H1 (cell line): ENCODE data around the gene SPATA31D1. TPM values are rescaled to one million over a fixed set of nuclear protein-coding genes. Genes with fewer than 3 reads are reported as not detected.

Experiments
- CTCF ChIA-PET: fragments of 300-600 bp; sonication (Branson Sonifier 250); formaldehyde crosslinking; loops from one replicate; lab custom pipeline; 2021; ENCODE audit not compliant: partially characterized antibody; lab: Charles Lee
- POLR2A ChIA-PET: fragments of 300-600 bp; sonication (Branson Sonifier 250); formaldehyde crosslinking; loops from one replicate; lab custom pipeline; 2021; ENCODE audit warnings: inconsistent platforms; ENCODE audit not compliant: partially characterized antibody; lab: Charles Lee
- DNase-seq, 2 experiments: peaks; one replicate each; pipeline versions ENCODE4 v3.0.0 to v3.0.0-alpha.2; 2010 to 2022; ENCODE audit warnings: low spot score in 2 of 2, low read depth in 1 of 2, mixed read lengths in 1 of 2
- FAIRE-seq: peaks from 2 replicates; lab custom pipeline; 2011; peaks lifted over from hg19 to GRCh38; lab: Jason Lieb, UNC
- H2AFZ ChIP-seq: 2 replicates; pipeline ENCODE4 v1.8.1; 2012; ENCODE audit warnings: low read length, inconsistent platforms
- H2AK5ac ChIP-seq: 2 replicates; pipeline ENCODE4 v1.6.1; 2013; ENCODE audit warnings: low read depth, low read length
- H2BK120ac ChIP-seq: replicated peaks from 2 replicates; pipeline ENCODE3; 2013; ENCODE audit warnings: low read depth, low read length, inconsistent platforms
- H2BK12ac ChIP-seq: 2 replicates; pipeline ENCODE4 v1.6.1; 2013; ENCODE audit warnings: low read depth, low read length
- H2BK15ac ChIP-seq: 2 replicates; pipeline ENCODE4 v1.6.1; 2013; ENCODE audit warnings: low read length
- H2BK20ac ChIP-seq: 2 replicates; pipeline ENCODE4 v1.6.1; 2013; ENCODE audit warnings: low read length
- H2BK5ac ChIP-seq: 2 replicates; pipeline ENCODE4 v1.6.1; 2013; ENCODE audit warnings: low read depth, low read length
- H3K14ac ChIP-seq: 2 replicates; pipeline ENCODE4 v1.6.1; 2013; ENCODE audit warnings: inconsistent platforms; ENCODE audit not compliant: insufficient read length
- H3K18ac ChIP-seq: 2 replicates; pipeline ENCODE4 v1.6.1; 2013; ENCODE audit warnings: low read length; ENCODE audit errors: extremely low read depth
- H3K23ac ChIP-seq: 2 replicates; pipeline ENCODE4 v1.6.1; 2013; ENCODE audit warnings: inconsistent platforms; ENCODE audit not compliant: insufficient read length
- H3K23me2 ChIP-seq: 2 replicates; pipeline ENCODE4 v1.6.1; 2013; ENCODE audit warnings: low read depth, low read length
- H3K27ac ChIP-seq: 2 replicates; pipeline ENCODE4 v1.6.1; 2011; ENCODE audit warnings: low read depth, low read length, inconsistent platforms
- H3K27me3 ChIP-seq, 4 experiments: replicated peaks in 1 of 4; 1 replicate in 1 of 4; 2 replicates in 3 of 4; pipeline versions ENCODE4 v1.6.1 to v1.8.1; 2011 to 2013; ENCODE audit warnings: low read length in 3 of 4, mild to moderate bottlenecking in 3 of 4, inconsistent platforms in 2 of 4, mixed read lengths in 2 of 4, moderate library complexity in 1 of 4; ENCODE audit not compliant: control insufficient read depth in 3 of 4, insufficient read depth in 3 of 4; ENCODE audit errors: extremely low read depth in 1 of 4
- H3K36me3 ChIP-seq, 4 experiments: 2 replicates each; pipeline versions ENCODE4 v1.6.1 to v1.8.1; 2011 to 2013; ENCODE audit warnings: mild to moderate bottlenecking in 4 of 4, low read length in 3 of 4, moderate library complexity in 2 of 4, control low read depth in 1 of 4, inconsistent platforms in 1 of 4; ENCODE audit not compliant: insufficient read depth in 4 of 4, control insufficient read depth in 2 of 4
- H3K4ac ChIP-seq: replicated peaks from 2 replicates; pipeline ENCODE3; 2013; ENCODE audit warnings: low read length, low read depth, mixed read lengths, inconsistent platforms; ENCODE audit not compliant: insufficient read length
- H3K4me1 ChIP-seq, 4 experiments: replicated peaks in 1 of 4; 1 replicate in 1 of 4; 2 replicates in 3 of 4; pipeline versions ENCODE4 v1.6.1 to v1.8.1; 2011 to 2013; ENCODE audit warnings: low read length in 3 of 4, inconsistent platforms in 2 of 4, mixed read lengths in 1 of 4; ENCODE audit not compliant: insufficient read depth in 4 of 4, control insufficient read depth in 3 of 4
- H3K4me2 ChIP-seq, 2 experiments: 2 replicates each; pipeline versions ENCODE4 v1.6.1 to v1.8.1; 2011 to 2013; ENCODE audit warnings: low read depth in 2 of 2, low read length in 2 of 2, control low read depth in 1 of 2, inconsistent platforms in 1 of 2, mild to moderate bottlenecking in 1 of 2; ENCODE audit not compliant: insufficient read depth in 1 of 2
- H3K4me3 ChIP-seq, 4 experiments: fragments of 200-600, 300-600 bp in 1 of 4; sonication (generic), shearing (Covaris generic), sonication (Bioruptor Twin) in 1 of 4; 2 replicates each; pipeline versions ENCODE4 v1.5.1 to v1.8.1; 2011 to 2016; ENCODE audit warnings: low read length in 4 of 4, low read depth in 3 of 4, control low read depth in 2 of 4, inconsistent platforms in 2 of 4, mild to moderate bottlenecking in 2 of 4, mixed read lengths in 1 of 4, moderate library complexity in 1 of 4; ENCODE audit not compliant: insufficient read depth in 2 of 4; ENCODE audit errors: extremely low read depth in 1 of 4
- H3K56ac ChIP-seq: replicated peaks from 2 replicates; pipeline ENCODE3; 2013; ENCODE audit warnings: low read depth, mild to moderate bottlenecking, mixed read lengths, low read length, inconsistent platforms; ENCODE audit not compliant: insufficient read length
- H3K79me1 ChIP-seq: 2 replicates; pipeline ENCODE4 v1.6.1; 2013; ENCODE audit warnings: low read depth, low read length, control low read depth
- H3K79me2 ChIP-seq, 2 experiments: 2 replicates each; pipeline versions ENCODE4 v1.6.1 to v1.8.1; 2012 to 2013; ENCODE audit warnings: low read length in 2 of 2, mild to moderate bottlenecking in 2 of 2, inconsistent platforms in 1 of 2; ENCODE audit not compliant: insufficient read depth in 2 of 2, control insufficient read depth in 1 of 2
- H3K9ac ChIP-seq, 4 experiments: replicated peaks in 1 of 4; 1 replicate in 1 of 4; 2 replicates in 3 of 4; pipeline versions ENCODE4 v1.6.1 to v1.8.1; 2011 to 2013; ENCODE audit warnings: low read depth in 3 of 4, low read length in 3 of 4, control low read depth in 2 of 4, mild to moderate bottlenecking in 2 of 4, moderate library complexity in 2 of 4, inconsistent platforms in 1 of 4; ENCODE audit errors: extremely low read depth in 1 of 4
- H3K9me3 ChIP-seq, 2 experiments: 2 replicates each; pipeline versions ENCODE4 v1.6.1 to v1.8.1; 2012 to 2013; ENCODE audit warnings: mild to moderate bottlenecking in 2 of 2, moderate library complexity in 2 of 2, control low read depth in 1 of 2, inconsistent platforms in 1 of 2, low read depth in 1 of 2, low read length in 1 of 2, mixed read lengths in 1 of 2; ENCODE audit not compliant: insufficient read depth in 2 of 2
- H4K20me1 ChIP-seq, 2 experiments: replicated peaks in 1 of 2; 2 replicates each; pipeline versions ENCODE3 to v1.8.1; 2011 to 2013; ENCODE audit warnings: inconsistent platforms in 2 of 2, low read length in 2 of 2, mild to moderate bottlenecking in 1 of 2; ENCODE audit not compliant: insufficient read depth in 2 of 2, control insufficient read depth in 1 of 2
- H4K5ac ChIP-seq: 2 replicates; pipeline ENCODE4 v1.6.1; 2013; ENCODE audit warnings: low read length, low read depth, mixed read lengths, inconsistent platforms; ENCODE audit not compliant: insufficient read length
- H4K8ac ChIP-seq: 2 replicates; pipeline ENCODE4 v1.8.0; 2013; ENCODE audit warnings: mild to moderate bottlenecking, moderate library complexity, low read length, inconsistent platforms; ENCODE audit not compliant: insufficient read depth; ENCODE audit errors: extremely low read depth
- H4K91ac ChIP-seq: replicated peaks from 2 replicates; pipeline ENCODE3; 2013; ENCODE audit warnings: low read length, mixed read lengths, inconsistent platforms; ENCODE audit not compliant: insufficient read length
- CBX8 ChIP-seq: fragments of 300-800, 300-1000 bp; sonication (generic); IDR thresholded peaks from 2 replicates; pipeline ENCODE4 v1.7.1; 2016; ENCODE audit warnings: low read depth, low read length, borderline replicate concordance
- CHD2 ChIP-seq: IDR thresholded peaks from 2 replicates; pipeline ENCODE4 v1.6.1; 2012; ENCODE audit warnings: low read length, improper control_type of control experiment
- HDAC6 ChIP-seq: IDR thresholded peaks from one replicate; pipeline ENCODE4 v1.7.1; 2012; ENCODE audit warnings: low read depth, mild to moderate bottlenecking, inconsistent platforms, low read length, moderate library complexity
- KDM1A ChIP-seq: fragments of 200-600, 300-600 bp; sonication (generic); IDR thresholded peaks from 2 replicates; pipeline ENCODE4 v1.7.1; 2016; ENCODE audit warnings: mild to moderate bottlenecking, low read length, borderline replicate concordance
- PHF8 ChIP-seq: fragments of 200-600 bp; sonication (generic); conservative IDR thresholded peaks from 2 replicates; pipeline ENCODE4 v1.7.1; 2012; ENCODE audit warnings: low read depth, mild to moderate bottlenecking, inconsistent platforms, low read length, moderate library complexity
- POLR2A ChIP-seq, 2 experiments: IDR thresholded peaks; 1 replicate in 1 of 2; 2 replicates in 1 of 2; pipeline ENCODE4 v1.6.1; 2011; ENCODE audit warnings: low read depth in 2 of 2, low read length in 2 of 2, mild to moderate bottlenecking in 2 of 2; ENCODE audit errors: control extremely low read depth in 1 of 2
- SAP30 ChIP-seq: fragments of 300-600 bp; sonication (generic); IDR thresholded peaks from 2 replicates; pipeline ENCODE4 v1.7.1; 2012; ENCODE audit warnings: low read length, moderate library complexity, mild to moderate bottlenecking, inconsistent platforms; ENCODE audit not compliant: insufficient read depth, insufficient replicate concordance
- SIRT6 ChIP-seq: IDR thresholded peaks from one replicate; pipeline ENCODE4 v1.7.1; 2012; ENCODE audit warnings: low read length, inconsistent platforms
- SP2 ChIP-seq: IDR thresholded peaks from 2 replicates; pipeline ENCODE4 v1.6.1; 2012; ENCODE audit warnings: mild to moderate bottlenecking, low read length, inconsistent platforms
- SRF ChIP-seq: IDR thresholded peaks from 2 replicates; pipeline ENCODE4 v1.6.1; 2011; ENCODE audit warnings: mild to moderate bottlenecking, low read depth, low read length, moderate library complexity
- SUZ12 ChIP-seq: fragments of 200-600 bp; sonication (generic); IDR thresholded peaks from 2 replicates; pipeline ENCODE4 v1.6.1; 2012; ENCODE audit warnings: mild to moderate bottlenecking, inconsistent platforms, low read length, moderate library complexity, mixed read lengths
- TAF1 ChIP-seq: IDR thresholded peaks from 2 replicates; pipeline ENCODE4 v1.6.1; 2011; ENCODE audit warnings: mild to moderate bottlenecking, low read depth, low read length
- ZNF274 ChIP-seq: IDR thresholded peaks from 2 replicates; pipeline ENCODE4 v1.7.0; 2012; ENCODE audit warnings: low read length, borderline replicate concordance; ENCODE audit errors: extremely low read depth
- WGBS, 2 experiments: shearing (Covaris generic) in 1 of 2; methylation state at CpG; one replicate each; pipeline versions ENCODE4 v1.1.6 to v1.1.7; 2013 to 2015; ENCODE audit warnings: low lambda C conversion rate in 2 of 2, mixed read lengths in 2 of 2, inconsistent platforms in 1 of 2, low coverage in 1 of 2, missing lambda C conversion rate in 1 of 2; ENCODE audit not compliant: insufficient replicate concordance in 2 of 2, insufficient coverage in 1 of 2, insufficient read length in 1 of 2; ENCODE audit errors: extremely low coverage in 1 of 2, missing lambda C conversion rate in 1 of 2; 5-methylcytosine and 5-hydroxymethylcytosine counted together
- polyA plus RNA-seq, 7 experiments: library from polyadenylated mRNA; depleted of rRNA in 3 of 7; stranded (reverse) in 5 of 7; unstranded in 2 of 7; fragments of >200 nt in 5 of 7; fragments of 200-250 nt in 2 of 7; gene quantifications; 1 replicate in 5 of 7; 2 replicates in 1 of 7; 4 replicates in 1 of 7; pipeline versions ENCODE4 v1.2.1 to v1.2.3, GENCODE V29; 2011 to 2013; ENCODE audit warnings: missing spikeins in 2 of 7, mixed read lengths in 2 of 7
- total RNA-seq: library from RNA; stranded (reverse); fragmentation: NEBNext Ultra II Directional; extraction: Animal tissue kit (Norgen Biotek cat#: 25700); gene quantifications from 2 replicates; pipeline ENCODE4 v1.2.1, GENCODE V29; 2021
- TF ChIP-seq, protein P1 (sequence below): IDR thresholded peaks from 2 replicates; pipeline ENCODE4 v1.6.1; 2012; ENCODE audit warnings: low read length, inconsistent platforms

The SPATA31D1 gene
- total and polyA plus RNA-seq, 2 of the 8 experiments (the other 6 are each of a cell fraction or from before 2014, with no cell fraction given): not detected

DNA sequence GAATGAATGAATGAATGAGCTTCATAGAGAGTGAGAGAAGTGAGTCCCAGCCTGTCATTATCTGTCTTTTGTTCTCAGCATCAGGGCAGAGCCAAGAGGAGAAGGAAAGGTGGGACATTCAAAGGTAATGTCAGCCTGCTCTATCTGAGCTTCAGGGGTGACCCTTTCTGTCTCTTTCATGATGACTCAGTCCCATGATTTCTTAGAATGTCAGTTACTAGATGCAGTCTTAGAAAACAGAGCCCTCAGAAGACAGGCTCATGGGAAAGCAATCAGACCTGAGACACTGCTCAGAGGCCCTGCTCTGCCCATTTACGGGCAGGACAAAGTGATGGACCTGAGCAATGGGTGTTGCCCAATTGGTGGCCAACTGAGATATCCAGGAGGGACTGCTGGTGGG, 1.1 kb downstream of the SPATA31D1 start:
- Histone ChIP-seq H2BK5ac (no peak overlapping the region), H3K23me2 (no peaks in the 10 kb centered on the region), H3K4me1 (no peaks in the 10 kb centered on the region), H3K27me3 (no peaks in the 10 kb centered on the region), H4K8ac (no peak overlapping the region), H3K4ac (no peak overlapping the region), H3K23ac (no peak overlapping the region), H3K4me2 (no peak overlapping the region), H2BK12ac (no peak overlapping the region), H2BK20ac (no peak overlapping the region), H4K5ac (no peak overlapping the region), H2BK120ac (no peak overlapping the region), H3K56ac (no peak overlapping the region), H3K9ac (no peak overlapping the region), H3K4me3 (no peak overlapping the region), H4K20me1 (no peaks in the 10 kb centered on the region), H3K27ac (no peak overlapping the region), H3K79me1 (no peaks in the 10 kb centered on the region), H3K79me2 (no peaks in the 10 kb centered on the region), H3K18ac (no peak overlapping the region), H4K91ac (no peak overlapping the region), H3K14ac (no peak overlapping the region), H3K36me3 (no peaks in the 10 kb centered on the region), H2AFZ (no peak overlapping the region), H2BK15ac (no peak overlapping the region), H2AK5ac (no peak overlapping the region), H3K9me3 (no peaks in the 10 kb centered on the region)
- FAIRE-seq (no peak), DNase-seq (no peak)
- 100% methylated on average over 1 of the region's 1 CpG; no CpG with 5 or more reads in 1 of the 2 experiments for WGBS, 2 experiments
- CTCF ChIA-PET: interaction anchor here (0.6 to 1.0 kb wide), 2 partner anchors 172 to 958 kb away, joined by 3 read pairs; no protein-coding TSS in a partner anchor
- POLR2A ChIA-PET: no interaction called here
- no peak for TF ChIP-seq ZNF274
- TF ChIP-seq POLR2A (IDR thresholded peaks at IDR 0.05; ENCODE audit: control extremely low read depth in 1 of 2, low read depth in 2 of 2, low read length in 2 of 2): no peak
- no peak for TF ChIP-seq SIRT6
- no peak for TF ChIP-seq CHD2
- TF ChIP-seq SUZ12: no peak
- no peak for TF ChIP-seq SAP30
- TF ChIP-seq SP2: no peak
- TF ChIP-seq TAF1: no peak
- TF ChIP-seq SRF: no peak
- TF ChIP-seq, protein P1, sequence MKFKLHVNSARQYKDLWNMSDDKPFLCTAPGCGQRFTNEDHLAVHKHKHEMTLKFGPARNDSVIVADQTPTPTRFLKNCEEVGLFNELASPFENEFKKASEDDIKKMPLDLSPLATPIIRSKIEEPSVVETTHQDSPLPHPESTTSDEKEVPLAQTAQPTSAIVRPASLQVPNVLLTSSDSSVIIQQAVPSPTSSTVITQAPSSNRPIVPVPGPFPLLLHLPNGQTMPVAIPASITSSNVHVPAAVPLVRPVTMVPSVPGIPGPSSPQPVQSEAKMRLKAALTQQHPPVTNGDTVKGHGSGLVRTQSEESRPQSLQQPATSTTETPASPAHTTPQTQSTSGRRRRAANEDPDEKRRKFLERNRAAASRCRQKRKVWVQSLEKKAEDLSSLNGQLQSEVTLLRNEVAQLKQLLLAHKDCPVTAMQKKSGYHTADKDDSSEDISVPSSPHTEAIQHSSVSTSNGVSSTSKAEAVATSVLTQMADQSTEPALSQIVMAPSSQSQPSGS: no peak
- no peak for TF ChIP-seq CBX8
- no peak for TF ChIP-seq HDAC6
- TF ChIP-seq PHF8: no peak
- TF ChIP-seq KDM1A: no peak
